ENCODE data around the gene ANKRD44. TPM values are rescaled to one million over a fixed set of nuclear protein-coding genes. Genes with fewer than 3 reads are reported as not detected.
A peak's percentile ranks its signal among the peaks of the same experiment; 100 is the strongest.

The ANKRD44 gene
- total RNA-seq (2014; rRNA removed) (2.4 and 28.7 TPM in 2 replicates), Bru-seq, nascent RNA (percentile 38 among the genes with signal in this experiment), BruChase-seq, experiment 1, labeled RNA remaining after a 6-hour chase (percentile 29 among the genes with signal in this experiment), BruChase-seq, experiment 2, labeled RNA remaining after a 2-hour chase (percentile 38 among the genes with signal in this experiment)
- long read RNA-seq, full-length matches to known transcripts, result 1 of 5 reads
- long read RNA-seq, partial matches to known transcripts, result 1 of 5 reads
- long read RNA-seq, other reads (novel, unspliced or antisense), result 3 of 5 reads

DNA sequence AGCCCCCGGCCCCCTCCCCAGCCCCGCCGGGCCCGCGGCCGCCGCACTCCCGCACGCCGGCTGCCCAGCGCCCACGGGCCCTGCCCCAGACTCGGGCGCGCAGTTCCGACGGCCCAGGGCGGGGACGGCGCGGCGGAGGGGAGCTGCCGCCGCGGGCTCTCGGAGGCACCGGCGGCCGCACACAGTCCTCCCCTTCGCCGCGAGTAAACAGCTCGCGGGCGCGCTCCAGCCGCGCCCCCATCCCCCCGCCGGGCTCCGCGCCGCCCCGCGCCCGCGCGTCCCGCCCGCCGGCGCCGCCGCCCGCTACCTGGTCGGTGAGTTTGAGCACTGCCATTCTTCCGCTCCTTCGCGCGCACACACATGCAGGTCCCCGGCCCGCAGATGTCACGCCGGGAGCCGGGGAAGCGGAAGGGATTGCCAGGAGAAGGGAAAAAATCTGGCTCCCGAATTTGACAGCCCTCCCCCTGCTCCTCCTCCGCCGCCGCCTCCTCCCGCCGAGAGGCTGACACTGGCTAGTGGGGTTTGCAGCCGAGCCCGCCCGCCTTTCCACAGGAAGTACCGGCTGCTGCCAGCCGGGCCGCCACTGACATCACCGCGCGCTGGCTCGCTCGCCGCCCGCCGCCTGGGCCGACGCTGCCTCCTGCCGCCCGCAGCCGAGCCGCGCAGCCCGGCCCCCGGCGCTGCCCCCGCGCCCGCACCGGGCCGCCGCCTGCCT, at the start of gene ANKRD44:
TSS of gene ANKRD44 (minus strand) at position 510 of the 715 bp plus-strand sequence. CDS start at position 334, 176 bp downstream.
- ChIA-PET POLR2A (ENCODE audit: unreplicated experiment) (no interaction called here), CTCF (no interaction called here)
- 0 out of 2 replicates have a peak, but pooled peaks cover 4% of the 10 kb centered on the region for H4K20me1 ChIP-seq (ENCODE audit: low read length)
- H2AFZ ChIP-seq (ENCODE audit: low read length), result peak within 1 kb of the TSS; percentile 99
- no peaks in the 10 kb centered on the region for H3K36me3 ChIP-seq (ENCODE audit: low read depth, low read length)
- H3K9ac ChIP-seq (ENCODE audit: low read length), result 0 out of 2 replicates have a peak within 1 kb of the TSS, but pooled peaks have one; percentile 29
- no peaks in the 10 kb centered on the region for H3K9me3 ChIP-seq (ENCODE audit: low read length)
- DNase-seq, result peak; percentile 80
- peak within 1 kb of the TSS; percentile 91 for H3K4me2 ChIP-seq (ENCODE audit: low read length)
- BruUV-seq (replicated peaks), result no TSS peak
- no peaks in the 10 kb centered on the region for H3K79me2 ChIP-seq (ENCODE audit: low read length)
- H3K9me2 ChIP-seq (replicated peaks; ENCODE audit: low read length), result no peaks in the 10 kb centered on the region
- peak; percentile 88 for ATAC-seq
- H3F3A ChIP-seq (ENCODE audit: low read length, unreplicated experiment), result no peaks in the 10 kb centered on the region
- peaks cover 32% of the 10 kb centered on the region for H3K4me1 ChIP-seq (ENCODE audit: insufficient read depth, low read length)
- peak within 1 kb of the TSS; percentile 78 for H3K4me3 ChIP-seq (ENCODE audit: low read length)
- no peaks in the 10 kb centered on the region for H3K27me3 ChIP-seq (ENCODE audit: low read length)
- H3K27ac ChIP-seq (ENCODE audit: low read length), result no peak within 1 kb of the TSS
- intact Hi-C loops (cut with micrococcal nuclease), result loop anchor here (1.0 to 5.0 kb wide), 3 partner anchors 67 to 151 kb away; no protein-coding TSS in a partner anchor
- 0 out of 2 replicates have a peak, but pooled peaks have one; percentile 53 for TF ChIP-seq EZH2phosphoT487 (IDR thresholded peaks at IDR 0.05; ENCODE audit: borderline replicate concordance, low read length)
- TF ChIP-seq EZH2 (IDR thresholded peaks at IDR 0.05; ENCODE audit: low read length, unreplicated experiment), result no peak
- TF ChIP-seq, protein P1, sequence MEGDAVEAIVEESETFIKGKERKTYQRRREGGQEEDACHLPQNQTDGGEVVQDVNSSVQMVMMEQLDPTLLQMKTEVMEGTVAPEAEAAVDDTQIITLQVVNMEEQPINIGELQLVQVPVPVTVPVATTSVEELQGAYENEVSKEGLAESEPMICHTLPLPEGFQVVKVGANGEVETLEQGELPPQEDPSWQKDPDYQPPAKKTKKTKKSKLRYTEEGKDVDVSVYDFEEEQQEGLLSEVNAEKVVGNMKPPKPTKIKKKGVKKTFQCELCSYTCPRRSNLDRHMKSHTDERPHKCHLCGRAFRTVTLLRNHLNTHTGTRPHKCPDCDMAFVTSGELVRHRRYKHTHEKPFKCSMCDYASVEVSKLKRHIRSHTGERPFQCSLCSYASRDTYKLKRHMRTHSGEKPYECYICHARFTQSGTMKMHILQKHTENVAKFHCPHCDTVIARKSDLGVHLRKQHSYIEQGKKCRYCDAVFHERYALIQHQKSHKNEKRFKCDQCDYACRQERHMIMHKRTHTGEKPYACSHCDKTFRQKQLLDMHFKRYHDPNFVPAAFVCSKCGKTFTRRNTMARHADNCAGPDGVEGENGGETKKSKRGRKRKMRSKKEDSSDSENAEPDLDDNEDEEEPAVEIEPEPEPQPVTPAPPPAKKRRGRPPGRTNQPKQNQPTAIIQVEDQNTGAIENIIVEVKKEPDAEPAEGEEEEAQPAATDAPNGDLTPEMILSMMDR (conservative IDR thresholded peaks at IDR 0.05; ENCODE audit: low read depth, low read length), result 0 out of 2 replicates have a peak, but pooled peaks have one; percentile 7

DNA sequence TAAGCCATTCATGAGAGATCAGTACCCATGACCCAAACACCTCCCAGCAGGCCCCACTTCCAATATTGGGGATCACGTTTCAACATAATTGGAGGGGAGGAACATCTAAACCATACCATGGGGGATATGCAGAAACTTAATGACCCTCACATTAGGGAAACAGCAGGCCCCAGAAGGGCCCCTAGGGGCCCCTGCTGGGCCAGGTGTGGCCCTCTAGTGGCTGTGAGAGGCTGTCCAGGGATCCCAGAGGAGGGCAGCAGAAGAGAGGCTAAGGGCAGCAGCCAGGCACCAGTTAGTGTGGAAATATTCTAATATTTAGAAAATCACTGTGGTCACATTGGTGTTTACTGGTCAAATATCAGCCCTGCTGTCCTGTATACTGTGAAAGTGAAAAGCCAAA, 49.3 kb upstream of the ANKRD44 start:
- DNase-seq, result no peak
- Histone ChIP-seq H2AFZ (ENCODE audit: low read length) (no peak overlapping the region), H4K20me1 (ENCODE audit: low read length) (no peaks in the 10 kb centered on the region), H3K36me3 (ENCODE audit: low read depth, low read length) (no peaks in the 10 kb centered on the region), H3K9me2 (replicated peaks; ENCODE audit: low read length) (no peaks in the 10 kb centered on the region), H3K27me3 (ENCODE audit: low read length) (no peaks in the 10 kb centered on the region), H3K27ac (ENCODE audit: low read length) (no peak overlapping the region), H3K4me3 (ENCODE audit: low read length) (no peak overlapping the region), H3K79me2 (ENCODE audit: low read length) (no peaks in the 10 kb centered on the region), H3K4me1 (ENCODE audit: insufficient read depth, low read length) (no peaks in the 10 kb centered on the region), H3F3A (ENCODE audit: low read length, unreplicated experiment) (no peaks in the 10 kb centered on the region), H3K9ac (ENCODE audit: low read length) (no peak overlapping the region), H3K9me3 (ENCODE audit: low read length) (no peaks in the 10 kb centered on the region), H3K4me2 (ENCODE audit: low read length) (no peak overlapping the region)
- no TSS peak for BruUV-seq (replicated peaks)
- CTCF ChIA-PET, result no interaction called here
- intact Hi-C loops (cut with micrococcal nuclease), result no loop called here
- ATAC-seq, result no peak
- no peak for TF ChIP-seq EZH2phosphoT487 (IDR thresholded peaks at IDR 0.05; ENCODE audit: borderline replicate concordance, low read length)
- TF ChIP-seq, protein P1 (conservative IDR thresholded peaks at IDR 0.05; ENCODE audit: low read depth, low read length), result peak; percentile 43
- POLR2A ChIA-PET (ENCODE audit: unreplicated experiment), result no interaction called here

Data from PC-3 (cell line).